ENCODE results near the gene MCTP1. TPM values are rescaled to one million over a fixed set of nuclear protein-coding genes. Genes with fewer than 3 reads are reported as not detected.
A peak's percentile ranks its signal among the peaks of the same experiment; 100 is the strongest.

MCTP1 gene
- 10 to 100 TPM in 1 of 4 donors, 1 to 10 TPM in 3; 3.5 to 19.8 (median 5.8) TPM for total RNA-seq

DNA sequence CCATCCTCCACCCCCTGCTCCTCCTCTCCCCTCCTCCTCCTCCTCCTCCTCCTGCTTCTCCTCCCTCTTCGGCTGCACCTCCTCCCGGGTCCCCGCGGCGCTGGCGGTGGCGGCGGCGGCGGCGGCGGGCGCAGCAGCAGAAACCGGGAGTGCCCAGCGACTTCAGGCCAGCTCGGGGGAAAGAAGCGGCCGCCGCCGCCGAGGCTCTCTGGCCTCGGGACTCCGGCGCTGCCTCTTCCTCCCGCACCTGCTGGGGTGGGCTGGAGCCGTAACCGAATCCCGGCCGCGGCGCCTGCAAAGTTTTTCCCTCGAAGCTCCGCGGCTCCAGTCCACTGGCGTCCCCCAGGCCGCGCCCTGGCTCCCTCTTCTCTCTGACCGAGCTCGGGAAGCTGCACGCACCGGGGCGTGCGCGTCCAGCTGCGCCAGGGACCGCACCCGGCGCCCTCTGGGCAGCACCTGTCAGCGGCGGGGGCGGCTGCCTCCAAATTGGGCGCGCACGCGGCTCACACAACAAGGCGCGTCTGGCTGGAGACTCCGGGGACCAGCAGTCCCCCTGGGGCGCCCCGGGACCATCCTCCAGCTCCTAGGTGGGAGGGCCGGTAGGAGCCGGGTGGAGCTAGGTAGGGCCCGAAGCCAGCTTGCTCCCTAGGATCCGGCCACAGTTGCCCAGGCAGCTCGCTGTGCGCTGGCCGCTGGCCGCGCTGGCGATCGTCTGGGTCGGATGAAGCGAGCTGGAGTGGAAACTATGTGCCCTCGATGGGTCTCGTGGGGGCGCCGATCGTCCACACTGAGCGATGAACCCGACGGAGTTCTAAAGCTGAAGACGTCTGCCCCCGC lies at the start of gene MCTP1:
MCTP1 (minus strand) TSS at position 523 of the 837 bp plus-strand sequence.
- H3K27ac ChIP-seq: no peak within 1 kb of the TSS
- H3K4me3 ChIP-seq: peak within 1 kb of the TSS; percentile 45 to 73 (median 51)
- no peak for DNase-seq
- H3K4me1 ChIP-seq: peaks cover 15 to 27% (median 22%) of the 10 kb centered on the region in 3 donors
- H3K9me3 ChIP-seq: no peaks in the 10 kb centered on the region
- H3K36me3 ChIP-seq: no peaks in the 10 kb centered on the region
- TF ChIP-seq POLR2A (IDR thresholded peaks at IDR 0.05) (no peak), CTCF (IDR thresholded peaks at IDR 0.05) (no peak)
- intact Hi-C loops (cut with DNase I): no loop called here
- WGBS, 2 donors: 0% methylated on average over 1 to 19 of the region's 83 CpGs
- peaks cover 5 to 89% (median 9%) of the 10 kb centered on the region in 4 donors for H3K27me3 ChIP-seq

- intact Hi-C loops (cut with DNase I): no loop called here
- TF ChIP-seq CTCF (IDR thresholded peaks at IDR 0.05) (no peak), POLR2A (IDR thresholded peaks at IDR 0.05) (no peak)
Observed at GRCh38 chr5:95332158-95332557, 47.3 kb upstream of the MCTP1 start.

DNA sequence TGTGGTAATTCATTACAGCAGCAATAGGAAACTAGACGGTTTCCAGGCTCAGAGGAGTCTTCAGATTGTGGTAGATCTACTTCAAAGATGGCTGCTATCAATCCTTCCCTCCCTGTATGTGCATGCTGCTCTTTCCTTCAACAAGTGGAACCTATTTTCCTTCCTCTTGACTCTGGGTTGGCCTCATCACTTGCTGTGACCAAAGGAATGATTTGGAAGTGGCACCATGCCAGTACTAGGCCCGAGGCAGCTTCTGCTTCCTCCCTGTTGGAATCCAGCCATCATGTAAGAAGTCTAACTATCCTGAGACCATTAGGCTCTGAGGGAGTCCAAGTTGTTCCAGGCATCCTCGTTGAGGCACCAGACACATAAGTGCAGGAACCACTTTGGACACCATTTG lies 46.5 kb upstream of the MCTP1 start:
- no peak for DNase-seq
- no peak overlapping the region for H3K4me3 ChIP-seq
- H3K36me3 ChIP-seq: no peaks in the 10 kb centered on the region
- intact Hi-C loops (cut with DNase I): no loop called here
- 41 to 62% methylated on average over 1 to 3 of the region's 3 CpGs for WGBS, 2 donors
- H3K27ac ChIP-seq: no peak overlapping the region
- H3K27me3 ChIP-seq: no peaks in the 10 kb centered on the region
- no peak for TF ChIP-seq CTCF (IDR thresholded peaks at IDR 0.05)
- no peak for TF ChIP-seq POLR2A (IDR thresholded peaks at IDR 0.05)
- no peaks in the 10 kb centered on the region for H3K4me1 ChIP-seq
- H3K9me3 ChIP-seq: no peaks in the 10 kb centered on the region

More at GRCh38 chr5:95332158-95332557, 47.3 kb upstream of the MCTP1 start:
- WGBS, 2 donors: 70 to 79% methylated on average over 3 of the region's 3 CpGs
- H3K4me3 ChIP-seq: no peak overlapping the region
- no peak overlapping the region for H3K27ac ChIP-seq
- no peaks in the 10 kb centered on the region for H3K27me3 ChIP-seq
- no peak for DNase-seq
- no peaks in the 10 kb centered on the region for H3K36me3 ChIP-seq
- H3K4me1 ChIP-seq: no peaks in the 10 kb centered on the region
- H3K9me3 ChIP-seq: no peaks in the 10 kb centered on the region

- Histone ChIP-seq H3K27me3 (no peaks in the 10 kb centered on the region), H3K4me3 (no peak overlapping the region), H3K27ac (no peak overlapping the region), H3K9me3 (no peaks in the 10 kb centered on the region), H3K36me3 (no peaks in the 10 kb centered on the region), H3K4me1 (no peaks in the 10 kb centered on the region)
- WGBS, 2 donors: 50 to 67% methylated on average over 5 to 6 of the region's 6 CpGs
- intact Hi-C loops (cut with DNase I): no loop called here
- DNase-seq: no peak
- TF ChIP-seq CTCF (IDR thresholded peaks at IDR 0.05) (no peak), POLR2A (IDR thresholded peaks at IDR 0.05) (no peak)
Observed at GRCh38 chr5:95327211-95327610, 42.3 kb upstream of the MCTP1 start.

DNA sequence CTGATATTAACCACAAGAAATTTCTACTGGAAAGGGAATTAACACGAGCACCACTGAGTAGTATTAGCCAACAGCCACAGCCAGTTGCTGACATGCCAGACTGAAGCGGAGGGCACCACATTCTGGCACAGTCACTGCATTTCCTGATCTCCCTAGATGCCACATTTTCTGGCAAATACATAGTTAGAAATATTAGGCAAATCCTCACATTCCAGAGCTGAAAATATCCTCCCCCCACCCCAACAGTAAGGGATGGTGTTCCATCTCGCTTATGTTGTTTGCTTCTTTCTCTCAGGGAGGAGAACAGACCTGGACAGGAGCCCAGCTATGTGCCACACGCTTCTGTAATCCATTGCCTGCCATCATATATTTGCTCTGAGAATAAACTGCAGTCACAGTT lies 32.8 kb upstream of the MCTP1 start:
- H3K36me3 ChIP-seq: no peaks in the 10 kb centered on the region
- WGBS, 2 donors: 33 to 41% methylated on average over 4 of the region's 4 CpGs
- no peaks in the 10 kb centered on the region for H3K9me3 ChIP-seq
- H3K27ac ChIP-seq: no peak overlapping the region
- DNase-seq: no peak
- no peak overlapping the region for H3K4me3 ChIP-seq
- intact Hi-C loops (cut with DNase I): no loop called here
- TF ChIP-seq CTCF (IDR thresholded peaks at IDR 0.05) (no peak), POLR2A (IDR thresholded peaks at IDR 0.05) (no peak)
- no peaks in the 10 kb centered on the region for H3K27me3 ChIP-seq
- H3K4me1 ChIP-seq: no peaks in the 10 kb centered on the region
